VCaP (cell line): ENCODE measurements around the gene ARMS2.

Source experiments
- H3K27ac ChIP-seq: fragments of 450-650 bp; 2 replicates; pipeline ENCODE4 v1.5.1; 2017
- CTCF ChIP-seq: fragments of 450-650 bp; conservative IDR thresholded peaks from 2 replicates; pipeline ENCODE4 v1.5.1; 2017; ENCODE audit warnings: mild to moderate bottlenecking, moderate library complexity

The ARMS2 gene

DNA sequence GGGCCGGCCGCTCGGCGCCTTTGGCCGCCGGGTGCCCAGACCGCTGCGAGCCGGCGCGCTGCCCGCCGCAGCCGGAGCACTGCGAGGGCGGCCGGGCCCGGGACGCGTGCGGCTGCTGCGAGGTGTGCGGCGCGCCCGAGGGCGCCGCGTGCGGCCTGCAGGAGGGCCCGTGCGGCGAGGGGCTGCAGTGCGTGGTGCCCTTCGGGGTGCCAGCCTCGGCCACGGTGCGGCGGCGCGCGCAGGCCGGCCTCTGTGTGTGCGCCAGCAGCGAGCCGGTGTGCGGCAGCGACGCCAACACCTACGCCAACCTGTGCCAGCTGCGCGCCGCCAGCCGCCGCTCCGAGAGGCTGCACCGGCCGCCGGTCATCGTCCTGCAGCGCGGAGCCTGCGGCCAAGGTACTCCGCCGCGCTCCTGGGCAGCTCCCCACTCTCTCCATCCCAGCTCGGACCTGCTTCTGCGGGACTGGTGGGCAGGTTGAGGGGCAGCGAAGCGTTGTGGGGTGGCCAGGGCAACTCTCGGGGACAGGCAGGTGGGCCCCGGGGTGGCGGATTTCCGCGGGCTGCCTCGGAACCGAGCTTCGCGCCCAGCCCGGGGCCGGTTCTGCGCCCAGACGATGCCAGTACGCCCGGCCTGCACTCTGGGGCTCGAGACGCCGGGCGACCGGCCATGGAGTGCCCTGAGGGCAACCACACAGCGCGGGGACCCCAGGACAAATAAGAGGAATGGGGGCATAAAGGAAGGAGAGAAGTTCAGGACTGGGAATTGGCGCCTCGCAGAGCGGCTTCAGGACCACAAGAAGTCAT, 7.5 kb downstream of the ARMS2 start:
- no peak for TF ChIP-seq CTCF

DNA sequence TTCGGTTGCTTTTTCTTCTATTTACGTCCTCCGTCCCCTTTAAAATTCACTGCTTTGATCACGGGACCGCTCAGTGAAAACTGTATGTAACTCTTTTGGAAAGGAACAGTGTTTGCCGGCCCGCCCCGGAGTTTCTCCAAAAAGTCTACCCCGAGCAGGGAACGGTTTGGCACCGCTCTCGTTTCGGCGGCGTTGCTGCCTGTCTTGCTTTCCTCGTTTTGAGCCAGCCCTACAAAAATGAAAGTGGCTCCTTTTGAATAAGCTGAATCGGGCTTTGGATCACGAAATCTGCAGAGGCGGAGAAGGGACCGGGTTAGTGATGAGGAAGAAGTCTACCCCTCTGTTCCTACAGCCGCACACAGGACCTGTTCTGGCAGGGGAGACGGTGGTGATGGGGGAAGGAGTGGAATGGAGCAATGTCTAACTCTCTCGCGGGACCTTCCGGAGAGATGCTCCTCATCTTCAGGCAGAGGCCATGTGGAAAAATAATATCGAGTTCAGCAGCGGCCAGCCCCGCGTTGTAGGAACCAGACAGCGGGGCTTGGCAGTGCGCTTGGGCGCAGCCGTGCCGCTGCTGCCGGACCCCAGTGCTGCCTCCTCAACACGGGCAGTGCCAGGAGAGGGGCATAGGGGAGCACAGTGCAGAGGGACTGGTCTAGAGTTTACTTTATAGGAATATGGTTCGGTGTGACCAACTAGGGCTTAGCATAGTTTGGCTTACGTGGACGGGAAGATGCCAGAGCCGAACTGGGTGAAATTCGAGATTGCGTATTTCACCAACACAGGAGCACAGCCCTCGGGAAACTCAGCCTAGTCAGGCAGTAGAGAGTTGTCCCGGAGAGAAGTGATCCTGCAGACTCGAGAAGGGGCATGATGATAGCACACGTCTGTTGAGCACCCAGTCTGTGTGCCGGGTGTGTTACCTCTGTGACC, 8.3 kb downstream of the ARMS2 start:
- no peak overlapping the region for H3K27ac ChIP-seq
- TF ChIP-seq CTCF, result no peak

More for the DNA sequence above, 7.5 kb downstream of the ARMS2 start:
- no peak overlapping the region; the same call in 1 of the 2 replicates for H3K27ac ChIP-seq

- H3K27ac ChIP-seq, result no peak overlapping the region
- TF ChIP-seq CTCF, result no peak
These were observed 9.2 kb downstream of the ARMS2 start for GRCh38 chr10:122463466-122464249.

GRCh38 chr10:122464250-122464510, 9.7 kb downstream of the ARMS2 start:
- H3K27ac ChIP-seq, result no peak overlapping the region
- no peak for TF ChIP-seq CTCF

DNA sequence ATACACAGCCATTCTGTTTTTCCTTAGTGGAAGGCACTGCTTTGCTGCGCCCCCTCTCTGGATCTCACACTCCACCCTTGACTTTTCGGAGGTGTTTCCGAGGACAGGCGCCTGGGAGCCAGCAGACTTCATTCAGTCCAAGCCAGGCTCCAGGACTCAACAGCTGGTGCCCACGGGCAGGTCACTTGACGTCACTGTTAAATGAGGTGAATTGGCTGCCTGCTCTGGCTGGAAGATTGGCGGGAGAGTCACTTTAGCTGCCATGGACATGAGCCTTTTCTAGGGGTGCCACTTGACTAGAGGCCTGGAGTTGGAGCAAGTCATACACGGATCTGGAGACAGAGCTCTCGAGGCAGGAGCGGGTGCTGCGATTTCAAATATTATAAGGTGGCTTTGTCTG, 10.1 kb downstream of the ARMS2 start:
- H3K27ac ChIP-seq, result no peak overlapping the region
- TF ChIP-seq CTCF, result no peak

DNA sequence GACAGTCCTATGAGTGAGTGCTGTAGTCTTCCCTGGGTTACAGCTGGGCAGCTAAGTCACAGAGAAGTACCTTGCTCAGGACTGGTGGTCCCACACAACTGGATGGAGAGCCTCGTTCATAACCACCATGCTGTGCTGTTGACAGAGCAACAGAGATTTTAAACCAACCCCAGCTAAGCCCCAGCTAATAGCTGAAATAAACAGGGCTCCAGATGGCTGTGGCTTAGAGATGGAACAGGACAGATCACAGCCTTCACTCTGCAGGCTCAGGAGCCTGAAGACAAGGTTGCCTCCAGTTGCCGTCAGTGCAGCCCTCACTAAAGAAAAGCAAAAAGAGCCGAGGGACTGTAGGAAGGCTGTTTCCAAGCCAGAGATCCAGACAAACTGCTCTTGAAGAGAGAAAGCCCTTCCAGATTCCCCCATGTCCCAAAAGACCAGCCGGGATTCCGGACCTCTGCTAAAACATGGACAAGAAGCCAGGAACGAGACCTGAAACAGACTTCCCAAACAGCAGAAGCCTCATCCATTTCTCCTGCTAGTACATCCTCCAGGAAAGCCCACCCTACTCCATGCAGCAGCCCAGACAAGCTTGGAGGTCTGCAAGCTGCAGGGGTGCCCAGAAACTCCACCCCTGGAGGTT, 11.1 kb downstream of the ARMS2 start:
- no peak for TF ChIP-seq CTCF
- no peak overlapping the region for H3K27ac ChIP-seq
